Smooth muscle cell (in vitro differentiated cells): Measurements from ENCODE around the gene OXA1L. TPM values are rescaled to one million over a fixed set of nuclear protein-coding genes. Genes with fewer than 3 reads are reported as not detected.
"Not testable (repeated sequence)": the region's sequence is repeated elsewhere in the genome, so short reads cannot be mapped to it uniquely, and the experiment has no call there.

Source experiments
- DNase-seq: peaks from one replicate; lab custom pipeline; 2025; ENCODE audit not compliant: unreplicated experiment; lab: John Stamatoyannopoulos, UW
- H2AFZ ChIP-seq: fragments of 200-600 bp; sonication (generic); 2 replicates; pipeline ENCODE4 v1.6.0; 2016; ENCODE audit warnings: antibody characterized with exemption, low read depth, mild to moderate bottlenecking
- H3F3A ChIP-seq: fragments of 200-600 bp; sonication (generic); 2 replicates; pipeline ENCODE4 v1.6.0; 2017; ENCODE audit warnings: antibody characterized with exemption, low read depth
- H3K27ac ChIP-seq: fragments of 200-600 bp; sonication (generic); 2 replicates; pipeline ENCODE4 v1.5.1; 2016; ENCODE audit warnings: low read depth, mild to moderate bottlenecking
- H3K27me3 ChIP-seq: fragments of 200-600 bp; sonication (generic); 2 replicates; pipeline ENCODE4 v1.6.1; 2016; ENCODE audit warnings: low read depth, mild to moderate bottlenecking
- H3K36me3 ChIP-seq: fragments of 200-600 bp; sonication (generic); 2 replicates; pipeline ENCODE4 v1.5.1; 2016; ENCODE audit warnings: low read depth
- H3K4me1 ChIP-seq: fragments of 200-600 bp; sonication (generic); 2 replicates; pipeline ENCODE4 v1.5.1; 2016; ENCODE audit warnings: low read depth
- H3K4me2 ChIP-seq: fragments of 200-600 bp; sonication (generic); 2 replicates; pipeline ENCODE4 v1.6.0; 2016; ENCODE audit warnings: mild to moderate bottlenecking
- H3K4me3 ChIP-seq: fragments of 200-600 bp; sonication (generic); 2 replicates; pipeline ENCODE4 v1.5.1; 2016; ENCODE audit warnings: mild to moderate bottlenecking
- H3K79me2 ChIP-seq: fragments of 200-600 bp; sonication (generic); 2 replicates; pipeline ENCODE4 v1.6.0; 2016; ENCODE audit warnings: low read depth, mild to moderate bottlenecking
- H3K9ac ChIP-seq: fragments of 200-600 bp; sonication (generic); 2 replicates; pipeline ENCODE4 v1.6.0; 2016; ENCODE audit warnings: low read depth
- H3K9me3 ChIP-seq: fragments of 200-600 bp; sonication (generic); replicated peaks from 2 replicates; pipeline ENCODE4 v1.5.1; 2016; ENCODE audit warnings: low read depth
- H4K20me1 ChIP-seq: fragments of 200-600 bp; sonication (generic); 2 replicates; pipeline ENCODE4 v1.6.0; 2016; ENCODE audit warnings: low read depth
- CTCF ChIP-seq: fragments of 200-600 bp; sonication (generic); IDR thresholded peaks from 2 replicates; pipeline ENCODE4 v1.5.1; 2017; ENCODE audit warnings: borderline replicate concordance, mild to moderate bottlenecking, antibody characterized with exemption; ENCODE audit not compliant: insufficient read depth, poor library complexity, severe bottlenecking
- WGBS: methylation state at CpG from one replicate; pipeline ENCODE4 v1.1.7; 2016; ENCODE audit warnings: low lambda C conversion rate; 5-methylcytosine and 5-hydroxymethylcytosine counted together
- polyA plus RNA-seq: library from polyadenylated mRNA; unstranded; fragments of >200 nt; fragmentation: Nextera tagmentation; extraction: Ambion mirVana; gene quantifications from 2 replicates; pipeline ENCODE4 v1.2.1, GENCODE V29; 2016
- total RNA-seq: library from RNA; depleted of rRNA; stranded (reverse); fragments of >200 nt; gene quantifications from 2 replicates; pipeline ENCODE4 v1.2.3, GENCODE V29; 2014

Gene OXA1L
- total and polyA plus RNA-seq, 2 experiments from 2014 or later, result 55.9 to 93.8 TPM

- H2AFZ ChIP-seq, result no peak overlapping the region
- no peak overlapping the region for H3K4me3 ChIP-seq
- no peaks in the 10 kb centered on the region for H3K36me3 ChIP-seq
- H3K27ac ChIP-seq, result no peak overlapping the region
- H3F3A ChIP-seq, result no peaks in the 10 kb centered on the region
- H3K27me3 ChIP-seq, result no peaks in the 10 kb centered on the region
- no peak overlapping the region for H3K9ac ChIP-seq
- no peaks in the 10 kb centered on the region for H3K4me1 ChIP-seq
- no peak for DNase-seq
- H3K4me2 ChIP-seq, result no peak overlapping the region
- WGBS, result 95% methylated on average over 12 of the region's 12 CpGs
- TF ChIP-seq CTCF, result no peak
- no peaks in the 10 kb centered on the region for H4K20me1 ChIP-seq
- H3K9me3 ChIP-seq, result no peaks in the 10 kb centered on the region
- H3K79me2 ChIP-seq, result no peaks in the 10 kb centered on the region
These were observed 36.6 kb downstream of the OXA1L start for GRCh38 chr14:22802860-22803686.

GRCh38 chr14:22803687-22803974 is 37.1 kb downstream of the OXA1L start:
- Histone ChIP-seq H3K4me2 (no peak overlapping the region), H3K79me2 (no peaks in the 10 kb centered on the region), H3K27ac (no peak overlapping the region), H3K36me3 (no peaks in the 10 kb centered on the region), H3K27me3 (no peaks in the 10 kb centered on the region), H4K20me1 (no peaks in the 10 kb centered on the region), H3K4me1 (no peaks in the 10 kb centered on the region), H3K4me3 (no peak overlapping the region), H3K9me3 (no peaks in the 10 kb centered on the region), H3K9ac (no peak overlapping the region), H3F3A (no peaks in the 10 kb centered on the region), H2AFZ (no peak overlapping the region)
- DNase-seq, result no peak
- WGBS, result 98% methylated on average over 3 of the region's 3 CpGs
- TF ChIP-seq CTCF, result no peak

GRCh38 chr14:22805235-22805634 is 38.7 kb downstream of the OXA1L start:
- H3K4me2 ChIP-seq, H3K4me3 ChIP-seq, H3K9me3 ChIP-seq, DNase-seq, H3K27ac ChIP-seq, H4K20me1 ChIP-seq, H3F3A ChIP-seq, H2AFZ ChIP-seq, H3K4me1 ChIP-seq, H3K36me3 ChIP-seq, H3K79me2 ChIP-seq, H3K9ac ChIP-seq, H3K27me3 ChIP-seq: not testable (repeated sequence)
- WGBS, result 100% methylated on average over 4 of the region's 4 CpGs

DNA sequence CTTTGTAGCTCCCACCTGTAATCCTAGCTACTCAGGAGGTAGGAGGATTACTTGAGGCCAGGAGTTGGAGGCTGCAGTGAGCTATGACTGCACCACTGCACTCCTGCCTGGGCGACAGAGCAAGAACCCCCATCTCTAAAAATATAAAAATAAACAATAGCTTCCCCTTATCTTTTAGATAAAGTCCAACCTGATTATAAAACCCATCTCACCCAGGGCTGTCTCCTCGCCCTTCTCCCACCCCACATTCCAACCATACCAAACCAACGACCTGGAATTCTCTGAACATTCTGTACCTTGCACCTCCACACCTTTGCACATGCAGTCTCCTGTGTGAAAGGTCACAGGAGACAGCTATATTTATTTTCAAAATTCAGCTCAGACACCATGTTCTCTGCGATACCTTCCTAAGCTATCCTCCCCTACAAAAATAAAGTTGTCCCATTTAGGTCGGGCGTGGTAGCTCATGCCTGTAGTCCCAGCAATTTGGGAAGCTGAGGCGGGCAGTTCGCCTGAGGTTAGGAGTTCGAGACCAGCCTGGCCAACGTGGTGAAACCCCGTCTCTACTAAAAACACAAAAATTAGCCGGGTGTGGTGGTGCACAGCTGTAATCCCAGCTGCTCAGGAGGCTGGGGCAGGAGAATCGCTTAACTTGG is 41.1 kb downstream of the OXA1L start:
- Histone ChIP-seq H3K27me3 (no peaks in the 10 kb centered on the region), H3K79me2 (no peaks in the 10 kb centered on the region), H3K27ac (no peak overlapping the region), H3K4me1 (no peaks in the 10 kb centered on the region), H3K4me3 (no peak overlapping the region), H3K36me3 (no peaks in the 10 kb centered on the region), H4K20me1 (no peaks in the 10 kb centered on the region), H2AFZ (no peak overlapping the region), H3K4me2 (no peak overlapping the region), H3K9ac (no peak overlapping the region), H3K9me3 (no peaks in the 10 kb centered on the region), H3F3A (no peaks in the 10 kb centered on the region)
- WGBS, result 78% methylated on average over 13 of the region's 13 CpGs
- DNase-seq, result no peak
- TF ChIP-seq CTCF, result no peak
